ENCODE data around the gene KDM2B. TPM values are rescaled to one million over a fixed set of nuclear protein-coding genes. Genes with fewer than 3 reads are reported as not detected.

KDM2B gene
- total and polyA plus RNA-seq, 3 donors from 2014 or later, result 30.4 to 59.8 (median 54.9) TPM

DNA sequence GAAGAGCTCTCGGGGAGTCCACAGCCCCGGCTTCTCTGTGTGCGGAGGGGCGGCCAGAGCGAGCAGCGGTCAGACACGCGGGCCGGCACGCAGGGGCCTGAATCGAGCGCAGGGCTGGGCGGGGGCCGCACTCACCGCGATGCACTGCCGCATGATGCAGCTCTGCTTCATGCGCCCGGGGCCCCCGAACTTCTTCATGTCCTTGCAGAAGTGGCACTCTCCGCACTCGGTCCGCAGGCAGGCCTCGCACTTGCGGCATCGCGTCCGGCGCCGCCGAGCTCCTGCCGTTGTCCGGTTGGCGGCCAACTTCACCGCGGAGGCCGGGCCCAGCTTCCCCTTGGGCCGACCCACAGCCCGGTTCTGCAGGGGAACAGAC lies 127.8 kb downstream of the KDM2B start:
- intact Hi-C loops (cut with DNase I; ENCODE audit: low total_unique reads), result no loop called here
- Histone ChIP-seq H3K27me3 (no peaks in the 10 kb centered on the region), H3K27ac (no peak overlapping the region), H3K36me3 (ENCODE audit: low read depth, missing control alignments) (no peaks in the 10 kb centered on the region), H3K4me3 (peak overlapping the region in 1 of 2 donors; percentile 3), H3K9me3 (no peaks in the 10 kb centered on the region), H3K4me1 (peaks cover 9% of the 10 kb centered on the region)
- whole genome bisulfite sequencing, 2 donors, result 86% methylated on average over 37 of the region's 39 CpGs; no CpG with 5 or more reads in 1 of the 2 donors
- TF ChIP-seq, protein P1, sequence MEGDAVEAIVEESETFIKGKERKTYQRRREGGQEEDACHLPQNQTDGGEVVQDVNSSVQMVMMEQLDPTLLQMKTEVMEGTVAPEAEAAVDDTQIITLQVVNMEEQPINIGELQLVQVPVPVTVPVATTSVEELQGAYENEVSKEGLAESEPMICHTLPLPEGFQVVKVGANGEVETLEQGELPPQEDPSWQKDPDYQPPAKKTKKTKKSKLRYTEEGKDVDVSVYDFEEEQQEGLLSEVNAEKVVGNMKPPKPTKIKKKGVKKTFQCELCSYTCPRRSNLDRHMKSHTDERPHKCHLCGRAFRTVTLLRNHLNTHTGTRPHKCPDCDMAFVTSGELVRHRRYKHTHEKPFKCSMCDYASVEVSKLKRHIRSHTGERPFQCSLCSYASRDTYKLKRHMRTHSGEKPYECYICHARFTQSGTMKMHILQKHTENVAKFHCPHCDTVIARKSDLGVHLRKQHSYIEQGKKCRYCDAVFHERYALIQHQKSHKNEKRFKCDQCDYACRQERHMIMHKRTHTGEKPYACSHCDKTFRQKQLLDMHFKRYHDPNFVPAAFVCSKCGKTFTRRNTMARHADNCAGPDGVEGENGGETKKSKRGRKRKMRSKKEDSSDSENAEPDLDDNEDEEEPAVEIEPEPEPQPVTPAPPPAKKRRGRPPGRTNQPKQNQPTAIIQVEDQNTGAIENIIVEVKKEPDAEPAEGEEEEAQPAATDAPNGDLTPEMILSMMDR (IDR thresholded peaks at IDR 0.05), result no peak
- no peak for TF ChIP-seq POLR2A (IDR thresholded peaks at IDR 0.05)
- DNase-seq, result no peak

- TF ChIP-seq, protein P1 (IDR thresholded peaks at IDR 0.05), result no peak
- no peak for TF ChIP-seq POLR2A (IDR thresholded peaks at IDR 0.05)
- 27 to 38% methylated on average over 19 to 35 of the region's 35 CpGs for WGBS, 2 donors
- no peak for DNase-seq
- no peaks in the 10 kb centered on the region for H3K36me3 ChIP-seq (ENCODE audit: low read depth, missing control alignments)
- H3K27me3 ChIP-seq, result no peaks in the 10 kb centered on the region
- H3K9me3 ChIP-seq, result no peaks in the 10 kb centered on the region
- intact Hi-C loops (cut with DNase I; ENCODE audit: low total_unique reads), result no loop called here
- H3K27ac ChIP-seq, result peak overlapping the region in 1 of 2 donors; percentile 66
- peak overlapping the region in 1 of 2 donors; percentile 3 for H3K4me3 ChIP-seq
- H3K4me1 ChIP-seq, result peaks cover 9% of the 10 kb centered on the region
Observed at GRCh38 chr12:121452340-121452984, 128.4 kb downstream of the KDM2B start.

DNA sequence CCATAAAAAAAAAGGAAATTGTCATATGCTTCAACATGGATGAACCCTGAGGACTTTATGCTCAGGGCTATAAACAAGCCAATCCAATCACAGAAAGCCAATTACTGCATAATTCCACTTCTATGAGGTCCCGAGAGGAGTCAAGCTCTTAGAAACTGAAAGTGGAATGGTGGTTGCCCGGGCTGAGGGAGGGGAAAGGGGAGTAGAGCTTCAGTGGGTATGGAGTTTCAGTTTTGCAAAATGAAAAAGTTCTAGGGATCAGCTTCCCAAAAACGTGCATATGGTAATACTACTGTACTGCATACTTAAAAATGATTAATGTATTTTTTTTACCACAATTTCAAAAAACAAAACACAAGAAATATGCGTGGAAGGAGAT lies 128.9 kb downstream of the KDM2B start:
- Histone ChIP-seq H3K36me3 (ENCODE audit: low read depth, missing control alignments) (no peaks in the 10 kb centered on the region), H3K9me3 (no peaks in the 10 kb centered on the region), H3K4me1 (peaks cover 9% of the 10 kb centered on the region), H3K27ac (peak overlapping the region; percentile 25 to 66), H3K27me3 (no peaks in the 10 kb centered on the region), H3K4me3 (peak overlapping the region in 1 of 2 donors; percentile 3)
- intact Hi-C loops (cut with DNase I; ENCODE audit: low total_unique reads), result no loop called here
- TF ChIP-seq POLR2A (IDR thresholded peaks at IDR 0.05), result no peak
- TF ChIP-seq, protein P1 (IDR thresholded peaks at IDR 0.05), result no peak
- 10 to 25% methylated on average over 4 of the region's 4 CpGs for WGBS, 2 donors
- DNase-seq, result no peak

DNA sequence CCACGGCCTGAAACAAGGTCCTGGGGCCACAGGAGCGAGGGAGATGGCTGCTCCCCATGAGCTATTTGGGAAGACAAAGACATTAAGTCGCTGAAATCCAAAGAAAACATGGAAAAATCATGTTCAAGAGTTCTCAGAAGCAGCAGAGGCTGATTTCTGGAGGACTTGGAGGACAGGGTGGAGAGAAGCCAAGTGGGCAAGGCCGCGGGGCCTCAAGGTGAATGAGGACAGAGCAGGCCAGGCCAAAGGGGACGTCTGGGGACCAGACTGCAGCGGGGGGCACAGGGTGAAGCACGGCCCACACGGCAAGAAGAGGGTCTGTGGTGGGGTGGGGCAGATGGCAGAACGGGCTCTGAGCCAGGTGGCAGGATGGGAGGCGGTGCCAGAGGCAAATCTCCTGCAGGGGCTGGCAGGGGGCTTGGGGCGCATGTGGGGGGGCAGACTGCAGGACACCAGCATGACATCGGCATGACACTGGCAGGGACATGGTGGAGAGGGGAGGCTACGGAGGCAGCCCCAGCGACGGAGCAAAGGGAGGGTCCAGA lies 132.0 kb downstream of the KDM2B start:
- H3K36me3 ChIP-seq (ENCODE audit: low read depth, missing control alignments), result no peaks in the 10 kb centered on the region
- TF ChIP-seq, protein P1 (IDR thresholded peaks at IDR 0.05), result no peak
- no peak for TF ChIP-seq POLR2A (IDR thresholded peaks at IDR 0.05)
- intact Hi-C loops (cut with DNase I; ENCODE audit: low total_unique reads), result no loop called here
- no peaks in the 10 kb centered on the region for H3K27me3 ChIP-seq
- H3K4me1 ChIP-seq, result peaks cover 9% of the 10 kb centered on the region
- no peak overlapping the region for H3K4me3 ChIP-seq
- WGBS, 2 donors, result 84 to 85% methylated on average over 16 of the region's 16 CpGs
- no peaks in the 10 kb centered on the region for H3K9me3 ChIP-seq
- no peak for DNase-seq
- H3K27ac ChIP-seq, result no peak overlapping the region

DNA sequence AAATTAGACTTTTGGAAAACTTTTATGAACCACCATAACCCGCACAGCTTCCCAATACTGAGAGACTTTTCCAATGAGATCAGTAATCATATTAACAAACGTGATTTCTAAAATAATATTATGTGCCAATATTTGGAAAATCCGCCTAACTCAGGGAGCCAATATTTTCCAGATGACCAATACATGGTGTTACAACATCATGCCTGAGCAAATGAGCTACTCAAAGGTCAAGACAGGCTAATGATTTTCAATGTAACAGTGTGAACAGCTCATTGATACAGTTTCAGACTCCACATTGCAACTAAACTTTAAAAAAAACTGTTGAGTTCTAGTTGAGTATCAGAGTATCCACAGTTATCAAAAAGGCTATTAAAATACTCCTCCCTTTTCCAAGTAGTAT lies 134.1 kb downstream of the KDM2B start:
- Histone ChIP-seq H3K36me3 (ENCODE audit: low read depth, missing control alignments) (no peaks in the 10 kb centered on the region), H3K4me3 (no peak overlapping the region), H3K9me3 (no peaks in the 10 kb centered on the region), H3K4me1 (peaks cover 5% of the 10 kb centered on the region), H3K27me3 (no peaks in the 10 kb centered on the region), H3K27ac (no peak overlapping the region)
- no peak for DNase-seq
- intact Hi-C loops (cut with DNase I; ENCODE audit: low total_unique reads), result no loop called here
- no peak for TF ChIP-seq POLR2A (IDR thresholded peaks at IDR 0.05)
- TF ChIP-seq, protein P1 (IDR thresholded peaks at IDR 0.05), result no peak
- 74 to 77% methylated on average over 3 of the region's 3 CpGs for WGBS, 2 donors
